Loucy (cell line): ENCODE measurements around the gene IDUA.

Experiments
- EZH2phosphoT487 ChIP-seq: fragments of 200-600 bp; IDR thresholded peaks from 2 replicates; pipeline ENCODE4 v1.6.1; 2018; ENCODE audit warnings: antibody characterized with exemption, mild to moderate bottlenecking, moderate library complexity, borderline replicate concordance
- TF ChIP-seq, protein P1 (sequence below): fragments of 200-600 bp; sonication (generic); conservative IDR thresholded peaks from 2 replicates; pipeline ENCODE4 v1.5.1; 2014; ENCODE audit warnings: mild to moderate bottlenecking, antibody characterized with exemption, low read length

DNA sequence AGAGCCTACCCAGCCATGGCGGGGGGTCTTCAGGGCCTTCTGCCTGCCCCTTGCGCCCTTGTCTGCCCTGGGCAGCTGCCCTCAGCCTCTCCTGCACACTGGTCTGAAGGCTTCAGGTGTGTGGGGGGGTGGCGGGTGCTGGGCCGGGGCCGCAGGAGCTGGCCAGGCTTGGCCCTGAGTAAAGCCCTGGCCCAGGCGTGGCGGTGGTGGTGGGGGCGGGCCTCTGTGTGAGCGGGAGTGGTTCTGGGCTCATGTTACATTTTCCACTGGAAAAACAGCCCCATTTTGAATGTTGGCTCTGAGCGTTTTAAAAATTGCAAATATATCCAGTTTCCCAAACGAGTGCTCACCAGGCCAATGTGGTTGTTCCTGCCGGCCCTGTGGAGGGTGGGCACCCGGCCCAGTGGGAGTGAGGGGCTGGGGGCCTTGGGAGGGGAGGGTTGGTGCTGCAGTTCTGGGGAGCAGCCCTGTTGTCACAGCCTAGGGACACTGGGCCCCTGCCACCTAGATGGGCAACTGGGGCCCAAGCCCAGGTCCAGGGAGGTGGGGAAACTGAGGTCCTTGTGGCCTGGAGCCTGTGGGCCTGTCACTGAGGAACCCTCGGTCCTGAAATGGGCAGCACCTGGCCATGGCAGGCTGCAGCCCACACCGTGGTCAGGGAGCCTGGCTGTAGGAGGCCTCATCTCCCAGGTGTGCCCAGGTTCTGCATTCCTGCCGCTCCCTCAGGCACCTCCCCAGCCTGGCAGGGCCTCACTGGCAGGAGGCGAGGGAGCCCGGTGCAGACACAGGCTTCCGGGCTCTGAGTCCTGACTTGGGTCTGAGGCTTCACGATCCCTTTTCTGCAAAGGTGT is 52.9 kb downstream of the IDUA start:
- TF ChIP-seq, protein P1, sequence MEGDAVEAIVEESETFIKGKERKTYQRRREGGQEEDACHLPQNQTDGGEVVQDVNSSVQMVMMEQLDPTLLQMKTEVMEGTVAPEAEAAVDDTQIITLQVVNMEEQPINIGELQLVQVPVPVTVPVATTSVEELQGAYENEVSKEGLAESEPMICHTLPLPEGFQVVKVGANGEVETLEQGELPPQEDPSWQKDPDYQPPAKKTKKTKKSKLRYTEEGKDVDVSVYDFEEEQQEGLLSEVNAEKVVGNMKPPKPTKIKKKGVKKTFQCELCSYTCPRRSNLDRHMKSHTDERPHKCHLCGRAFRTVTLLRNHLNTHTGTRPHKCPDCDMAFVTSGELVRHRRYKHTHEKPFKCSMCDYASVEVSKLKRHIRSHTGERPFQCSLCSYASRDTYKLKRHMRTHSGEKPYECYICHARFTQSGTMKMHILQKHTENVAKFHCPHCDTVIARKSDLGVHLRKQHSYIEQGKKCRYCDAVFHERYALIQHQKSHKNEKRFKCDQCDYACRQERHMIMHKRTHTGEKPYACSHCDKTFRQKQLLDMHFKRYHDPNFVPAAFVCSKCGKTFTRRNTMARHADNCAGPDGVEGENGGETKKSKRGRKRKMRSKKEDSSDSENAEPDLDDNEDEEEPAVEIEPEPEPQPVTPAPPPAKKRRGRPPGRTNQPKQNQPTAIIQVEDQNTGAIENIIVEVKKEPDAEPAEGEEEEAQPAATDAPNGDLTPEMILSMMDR = no peak
- no peak for TF ChIP-seq EZH2phosphoT487
